COLO829 (cell line): ENCODE data around the gene RHBDF2.
"Not testable (repeated sequence)": the region's sequence is repeated elsewhere in the genome, so short reads cannot be mapped to it uniquely, and the experiment has no call there.

ENCODE experiments used
- DNase-seq: peaks from one replicate; pipeline ENCODE4 v3.0.0; 2012; ENCODE audit warnings: low spot score

Gene RHBDF2

GRCh38 chr17:76538281-76538931 lies 37.2 kb upstream of the RHBDF2 start:
- DNase-seq, result no peak

GRCh38 chr17:76537578-76538280 lies 36.5 kb upstream of the RHBDF2 start, which contains the start of gene CYGB:
Gene CYGB (minus strand): TSS chr17:76537709. CDS start chr17:76537542, 167 bp downstream.
- DNase-seq, result no peak

GRCh38 chr17:76537288-76537577 lies 36.0 kb upstream of the RHBDF2 start:
- no peak for DNase-seq

- no peak for DNase-seq
These were observed 35.5 kb upstream of the RHBDF2 start for GRCh38 chr17:76536511-76537287.

- DNase-seq, result no peak
These were observed 34.7 kb upstream of the RHBDF2 start for GRCh38 chr17:76535788-76536510.

- DNase-seq, result no peak
These were observed 33.9 kb upstream of the RHBDF2 start for GRCh38 chr17:76534831-76535732.

GRCh38 chr17:76533640-76534359 lies 32.6 kb upstream of the RHBDF2 start:
- not testable (repeated sequence) for DNase-seq

GRCh38 chr17:76532072-76532651 lies 30.9 kb upstream of the RHBDF2 start:
- DNase-seq, result no peak

- DNase-seq, result no peak
These were observed 30.3 kb upstream of the RHBDF2 start for GRCh38 chr17:76531486-76532038.

GRCh38 chr17:76530811-76531485 lies 29.7 kb upstream of the RHBDF2 start:
- DNase-seq, result no peak

- DNase-seq, result peak; percentile 71
These were observed 29.0 kb upstream of the RHBDF2 start for GRCh38 chr17:76530095-76530723.

GRCh38 chr17:76529224-76530094 lies 28.2 kb upstream of the RHBDF2 start:
- peak; percentile 53 for DNase-seq

- peak; percentile 40 for DNase-seq
These were observed 27.5 kb upstream of the RHBDF2 start for GRCh38 chr17:76528528-76529223.

GRCh38 chr17:76528156-76528527 lies 26.9 kb upstream of the RHBDF2 start:
- DNase-seq, result no peak

- no peak for DNase-seq
These were observed 26.3 kb upstream of the RHBDF2 start for GRCh38 chr17:76527430-76528111.

GRCh38 chr17:76527016-76527415 lies 25.8 kb upstream of the RHBDF2 start:
- DNase-seq, result not testable (repeated sequence)

- not testable (repeated sequence) for DNase-seq
These were observed 24.2 kb upstream of the RHBDF2 start for GRCh38 chr17:76525513-76525833.
